NCI-H2196 (cell line): Measurements from ENCODE around the gene TMEM8B.

Experiments
- DNase-seq: peaks from one replicate; lab custom pipeline; 2025; ENCODE audit not compliant: unreplicated experiment; lab: John Stamatoyannopoulos, UW

The TMEM8B gene

DNA sequence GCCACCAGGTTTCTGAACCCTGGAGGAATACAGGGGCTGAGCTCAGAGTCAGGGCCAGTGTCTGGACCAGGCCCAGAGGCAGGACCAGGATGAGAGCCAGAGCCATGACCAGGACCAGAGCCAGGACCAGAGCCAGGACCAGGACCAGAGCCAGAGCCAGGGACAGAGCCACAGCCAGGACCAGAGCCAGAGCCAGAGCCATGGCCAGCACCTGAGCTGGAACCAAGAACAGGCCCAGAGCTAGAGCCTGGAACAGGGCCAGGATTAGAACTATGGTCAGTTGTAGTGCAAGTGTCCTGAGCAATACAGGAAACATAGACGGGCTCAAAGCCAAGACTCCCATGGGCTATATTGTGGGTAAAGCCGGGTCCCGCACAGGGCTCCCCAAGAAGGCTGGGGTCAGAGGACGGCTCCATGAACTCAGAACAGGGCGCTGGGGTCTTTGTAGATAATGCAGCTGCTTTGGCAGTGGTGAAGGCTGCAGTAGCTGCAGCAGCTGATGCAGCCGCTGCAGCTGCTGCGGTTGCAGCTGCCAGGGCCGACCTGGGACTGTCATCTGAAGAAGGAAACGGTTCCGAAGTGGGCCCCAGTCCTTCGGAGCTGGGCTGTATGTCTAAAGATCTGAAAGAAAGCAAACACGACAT is 17.5 kb upstream of the TMEM8B start:
- peak; percentile 56 for DNase-seq

DNA sequence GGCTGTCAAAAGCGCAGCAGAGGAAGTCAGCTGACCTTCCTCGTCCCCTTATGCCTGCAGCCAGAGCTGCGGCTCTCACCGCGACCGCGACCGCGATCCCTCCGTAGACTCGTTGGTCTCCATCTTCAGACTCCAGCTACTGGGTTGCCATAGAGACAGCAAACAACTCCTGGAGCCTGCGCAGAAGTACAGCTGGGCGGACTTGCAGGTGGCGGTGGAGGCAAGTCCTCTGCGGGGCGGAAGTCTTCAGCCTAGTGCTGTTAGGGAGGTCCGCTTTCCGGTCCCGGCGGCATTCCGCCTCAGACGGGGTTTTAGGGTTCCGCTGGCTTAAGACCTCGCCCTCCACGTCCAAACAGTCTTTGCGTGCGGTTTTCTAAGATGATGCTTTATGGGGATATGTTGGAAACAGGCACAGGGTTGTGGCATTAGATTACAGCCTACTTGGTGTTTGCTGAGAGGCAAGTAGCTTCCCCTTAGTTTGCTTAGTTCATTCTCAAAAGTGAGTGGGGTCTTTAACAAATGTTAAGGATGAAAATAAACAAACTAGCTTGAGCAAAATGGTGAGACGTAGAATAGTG is 16.9 kb upstream of the TMEM8B start, which contains the start of gene SPAG8:
Gene SPAG8, minus strand, starts transcription at position 238 of the 578 bp plus-strand sequence. Its CDS starts 115 bp downstream, at position 123.
- DNase-seq: peak; percentile 97

DNA sequence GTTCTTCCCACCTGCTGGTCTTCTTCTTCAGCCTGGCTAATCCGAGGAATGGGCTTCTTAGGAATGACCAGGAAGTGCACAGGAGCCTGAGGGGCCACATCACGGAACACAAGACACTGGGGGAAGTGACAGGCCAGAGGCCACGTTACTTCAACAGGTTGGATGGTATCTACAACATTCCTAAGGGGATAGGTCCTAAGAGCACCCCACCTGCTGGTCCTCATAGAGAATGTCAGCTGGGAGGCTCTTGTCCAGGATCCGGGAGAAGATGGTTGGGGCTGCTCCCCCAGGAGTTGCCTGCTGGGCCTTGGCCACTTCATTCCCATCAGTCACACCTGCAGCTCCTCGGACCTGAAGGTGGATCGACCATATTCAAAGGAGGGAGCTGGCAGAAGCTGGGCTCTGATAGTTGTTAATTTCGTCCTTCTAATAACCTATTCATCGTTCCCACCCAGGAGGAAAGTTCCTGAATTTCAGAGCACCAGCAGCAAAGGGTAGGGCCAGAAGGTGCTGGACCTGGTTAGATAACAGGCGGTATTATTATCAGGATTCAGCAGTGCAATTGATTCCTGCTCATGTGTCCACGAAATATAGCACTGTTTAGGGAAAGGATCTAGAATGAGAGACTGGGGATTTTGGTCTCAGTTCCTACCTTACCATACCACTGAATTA is 15.5 kb upstream of the TMEM8B start:
- peak; percentile 19 for DNase-seq

DNA sequence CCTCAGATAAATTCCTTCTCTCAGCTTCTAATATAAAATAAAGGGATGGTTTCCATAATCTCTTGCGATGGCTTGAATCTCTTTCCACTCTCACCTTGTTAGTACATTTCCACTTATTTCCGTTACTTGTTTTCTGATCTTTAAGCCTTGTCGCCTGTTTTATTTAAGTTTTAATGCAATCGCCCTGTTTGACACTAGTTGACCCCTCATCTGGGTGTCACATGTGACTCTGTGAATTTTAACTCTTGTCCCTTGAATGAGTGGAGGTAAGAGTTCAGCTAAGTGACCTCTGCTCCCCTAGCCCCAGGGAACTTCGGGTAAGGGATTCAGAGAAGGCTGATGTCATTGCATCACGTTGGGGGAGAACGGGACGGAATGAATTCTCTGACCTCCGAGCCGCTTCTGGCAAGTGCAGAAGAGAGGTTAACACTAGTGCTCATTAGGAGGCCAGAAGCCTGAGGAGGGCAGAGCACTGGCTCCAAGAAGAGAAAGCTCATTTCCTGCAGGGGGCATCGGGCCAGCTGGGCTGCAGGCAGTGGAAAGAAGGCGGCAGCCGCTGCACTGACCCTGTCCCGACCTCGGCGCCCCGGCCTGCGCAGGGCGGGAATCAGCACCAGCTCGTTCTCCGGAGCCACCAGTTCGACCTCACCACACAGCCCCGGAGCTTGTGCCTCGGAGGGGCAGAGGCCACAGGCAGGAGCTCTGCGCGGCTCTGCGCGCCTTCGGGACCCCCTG is 14.8 kb upstream of the TMEM8B start:
- DNase-seq: peak; percentile 58

DNA sequence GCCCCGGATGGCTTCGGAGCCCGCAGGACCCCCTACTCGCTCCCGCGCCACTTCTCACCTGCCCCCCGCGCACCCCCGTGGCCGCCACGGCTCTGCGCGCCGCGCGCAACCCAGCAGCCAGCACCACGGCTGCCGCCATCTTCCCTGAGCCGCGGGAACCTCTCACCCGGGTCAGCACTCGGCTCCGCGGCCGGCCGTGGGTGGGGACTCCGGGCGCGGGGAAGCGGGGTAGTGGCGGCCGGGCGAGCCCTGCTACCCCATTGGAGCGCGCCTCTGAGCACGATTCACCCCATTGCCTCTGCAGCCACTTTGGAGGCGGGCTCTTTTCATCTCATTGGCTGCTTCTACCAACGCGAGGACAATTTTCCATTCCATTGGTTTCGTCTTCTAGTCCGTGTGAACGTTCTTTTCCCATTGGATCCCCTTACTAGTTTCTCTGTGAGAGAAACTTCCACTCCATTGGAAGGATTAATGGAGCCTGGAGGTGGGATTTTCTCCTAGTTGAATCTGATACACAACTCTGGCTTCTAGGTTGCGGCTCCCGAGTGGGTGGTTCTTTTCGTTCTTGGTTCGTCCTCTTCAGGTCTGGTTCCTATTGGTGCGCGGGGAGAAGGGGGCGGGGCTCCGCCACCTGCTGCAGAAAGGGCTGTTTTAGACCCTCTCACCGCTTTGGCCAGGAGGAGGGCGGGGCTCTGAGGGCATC is 14.0 kb upstream of the TMEM8B start, which contains the start of gene HINT2:
Gene HINT2, minus strand, starts transcription at position 202 of the 703 bp plus-strand sequence. Its CDS starts 63 bp downstream, at position 139.
- peak; percentile 99 for DNase-seq

DNA sequence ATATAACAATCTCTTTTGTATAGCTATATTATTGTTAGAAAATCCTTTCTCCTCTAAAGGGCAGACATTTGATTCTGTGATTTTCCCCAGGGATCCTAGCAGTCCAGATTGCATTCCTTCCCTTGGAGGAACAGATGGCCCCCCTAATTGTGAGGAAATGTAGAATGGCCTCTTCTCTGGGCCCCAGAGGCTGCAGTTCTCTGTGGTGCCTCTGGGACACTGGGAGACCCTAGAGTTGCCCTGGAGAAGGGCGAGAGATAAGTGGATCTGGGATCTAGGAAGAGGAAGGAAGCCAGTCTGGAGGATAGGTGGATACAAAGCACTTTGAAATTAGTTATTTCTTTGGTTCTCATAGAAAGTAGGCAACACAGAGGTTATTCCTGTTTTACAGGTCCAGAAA is 12.3 kb upstream of the TMEM8B start:
- DNase-seq: no peak

DNA sequence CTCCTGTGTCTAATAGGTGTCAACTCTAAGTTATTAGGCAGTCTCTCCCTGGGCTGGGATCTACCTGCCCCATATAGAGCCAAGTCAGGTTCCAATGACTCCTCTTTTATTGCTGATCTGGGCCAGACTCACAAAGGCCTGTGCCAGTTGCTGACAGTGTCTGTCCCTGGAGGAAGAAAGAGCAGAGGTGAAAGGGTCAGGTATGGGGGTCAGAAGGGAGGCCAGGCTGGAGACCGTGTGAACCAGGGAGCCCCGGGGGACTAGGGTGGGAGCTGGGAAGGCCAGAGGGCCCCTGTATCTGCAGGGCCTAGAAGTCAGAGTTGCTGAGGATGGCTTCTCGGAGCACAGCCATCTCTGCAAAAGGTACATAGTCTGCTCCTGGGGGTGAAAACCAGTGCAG is 10.7 kb upstream of the TMEM8B start:
- no peak for DNase-seq

DNA sequence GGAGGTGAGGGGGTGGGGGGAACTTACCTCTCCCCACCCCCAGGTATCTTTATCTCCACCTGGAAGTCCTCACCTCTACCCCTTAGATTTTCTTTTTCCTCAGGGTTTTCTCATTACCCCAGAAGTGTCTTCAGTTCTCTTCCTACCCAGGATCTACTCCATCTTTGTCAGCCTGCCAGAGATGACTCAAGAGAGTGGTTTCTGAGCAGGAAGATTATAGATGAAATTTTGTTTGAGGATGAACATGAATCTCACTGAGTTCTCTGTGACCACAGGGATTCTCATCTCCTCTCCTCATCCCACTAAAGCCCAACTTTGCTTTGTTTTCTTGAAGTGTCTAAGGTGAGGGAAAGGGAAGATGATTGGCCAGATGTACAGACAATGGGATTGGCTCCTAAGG is 9.0 kb upstream of the TMEM8B start:
- DNase-seq: peak; percentile 12

DNA sequence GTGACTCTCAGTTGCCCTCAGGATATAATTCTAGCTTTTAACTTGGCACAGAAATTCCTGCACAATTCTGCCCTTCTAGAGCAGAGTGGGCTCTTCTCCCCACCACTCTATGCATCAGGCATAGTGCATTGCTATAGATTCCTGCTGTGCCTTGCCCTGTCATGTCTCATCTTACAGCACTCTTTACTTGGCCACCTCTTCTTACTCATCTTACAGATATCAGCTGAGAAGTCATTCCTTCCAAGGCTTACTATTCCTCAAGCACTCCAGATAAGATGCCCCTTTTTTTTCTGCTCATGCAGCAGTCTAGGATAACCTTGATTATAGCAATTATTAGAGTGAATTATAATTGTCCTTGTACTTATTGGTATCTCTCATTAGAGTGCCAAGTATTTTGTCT is 6.1 kb upstream of the TMEM8B start:
- no peak for DNase-seq

DNA sequence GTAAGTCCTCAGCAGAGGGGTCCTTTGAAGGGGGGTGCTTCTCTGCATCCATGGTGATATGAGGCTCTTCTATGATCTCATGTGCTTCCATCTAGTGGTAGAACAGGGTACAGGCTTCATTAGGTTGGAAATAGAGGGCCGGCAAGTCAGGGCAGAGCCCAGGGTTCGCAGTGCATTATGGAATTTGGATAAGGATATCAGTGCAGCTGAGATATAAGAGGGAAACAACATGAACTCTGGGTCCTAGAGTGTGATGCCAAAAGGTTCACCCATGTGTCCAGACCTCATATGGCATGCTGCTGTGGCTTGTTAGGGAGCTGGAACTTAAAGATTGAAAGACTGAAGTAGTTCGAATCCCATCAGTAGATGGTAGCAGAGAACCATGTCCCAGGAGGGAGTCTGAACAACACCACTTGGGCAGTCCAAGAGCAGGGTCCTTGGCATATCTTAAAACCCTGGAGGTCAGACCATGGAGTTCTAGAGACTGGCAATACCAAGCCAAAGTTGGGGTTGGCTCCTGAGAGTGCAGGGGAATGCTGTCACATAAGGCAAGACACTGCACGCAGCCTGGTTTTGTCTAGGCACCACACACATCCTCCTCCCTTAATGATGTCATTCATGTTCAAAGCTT is 2.8 kb upstream of the TMEM8B start:
- DNase-seq: peak; percentile 60

DNA sequence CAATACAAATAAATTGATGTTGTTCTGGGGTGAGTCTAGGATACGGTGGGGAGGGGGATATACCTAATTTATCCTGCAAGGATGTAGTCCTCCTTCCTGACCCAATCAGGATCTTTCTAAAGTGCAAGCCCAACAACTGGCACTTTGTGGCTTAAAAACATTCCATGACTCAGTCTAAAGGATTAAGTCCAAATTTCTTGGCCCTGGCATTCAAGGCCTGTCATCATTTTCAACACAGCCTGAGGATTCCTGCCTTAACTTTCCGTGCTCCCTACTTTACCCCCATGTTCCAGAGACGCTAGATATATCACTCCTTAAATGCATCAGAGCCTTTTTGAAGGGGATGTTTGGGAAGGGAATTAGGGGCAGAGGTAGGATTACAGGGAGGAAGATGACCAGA is 1.5 kb upstream of the TMEM8B start:
- DNase-seq: no peak

DNA sequence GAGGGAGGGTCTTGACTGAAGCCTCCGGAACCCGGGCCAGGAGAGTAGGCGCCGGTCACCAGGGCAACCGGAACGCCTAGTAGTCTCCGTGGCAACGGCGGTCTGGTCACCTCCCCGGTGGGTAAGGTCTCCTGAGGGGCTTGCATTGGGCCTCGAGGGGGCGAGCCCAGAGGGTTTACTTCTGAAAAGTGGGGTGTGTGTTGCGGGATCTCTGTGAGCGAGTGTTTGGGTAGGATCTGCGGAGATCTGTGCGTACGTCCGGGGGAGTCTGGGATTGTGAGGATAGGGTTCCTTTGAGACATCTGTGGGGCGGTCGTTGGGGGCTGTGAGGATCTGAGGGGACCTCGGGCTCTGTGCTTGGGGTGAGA is 328 bp upstream of the TMEM8B start, which contains the start of gene FAM221B:
Gene FAM221B, minus strand, starts transcription at position 17 of the 368 bp plus-strand sequence. CDS start 2,571 bp downstream, outside the sequence.
- peak; percentile 36 for DNase-seq

DNA sequence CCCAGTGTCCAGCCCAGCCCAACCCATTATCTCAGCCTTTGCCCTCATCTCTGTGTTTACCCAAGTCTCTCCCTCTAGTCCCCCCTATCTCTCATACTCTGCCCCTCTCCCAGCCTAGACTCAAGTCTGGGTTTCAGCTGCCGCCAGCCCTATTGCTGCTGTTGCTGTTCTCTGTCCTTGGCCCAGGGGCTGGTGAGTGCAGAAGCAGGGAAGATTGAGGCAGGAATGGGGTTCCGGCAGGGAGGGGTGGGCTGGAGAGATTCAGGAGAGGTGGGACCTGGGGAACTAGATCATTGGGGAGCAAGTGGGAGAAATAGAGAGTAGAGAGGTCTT is 702 bp downstream of the TMEM8B start:
- no peak for DNase-seq

DNA sequence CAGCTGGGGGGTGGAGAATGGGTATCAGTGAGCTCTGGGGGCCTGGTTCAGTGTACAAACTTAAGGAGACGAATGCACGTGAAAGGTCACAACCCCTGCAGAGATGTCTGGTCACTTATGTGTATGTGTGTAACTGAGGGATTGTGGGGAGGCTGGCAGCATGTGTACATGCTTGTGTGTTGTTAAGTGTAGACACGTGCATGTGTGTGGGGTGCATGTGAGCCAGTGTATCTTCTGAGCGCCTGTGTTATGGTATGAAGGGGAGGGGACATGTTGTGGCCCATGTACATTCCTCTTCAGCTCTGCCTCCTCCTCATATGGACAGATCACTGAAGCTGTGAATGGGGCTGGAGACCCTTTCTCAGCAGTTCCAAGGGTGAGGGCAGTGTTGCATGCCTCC is 2.0 kb downstream of the TMEM8B start:
- no peak for DNase-seq

DNA sequence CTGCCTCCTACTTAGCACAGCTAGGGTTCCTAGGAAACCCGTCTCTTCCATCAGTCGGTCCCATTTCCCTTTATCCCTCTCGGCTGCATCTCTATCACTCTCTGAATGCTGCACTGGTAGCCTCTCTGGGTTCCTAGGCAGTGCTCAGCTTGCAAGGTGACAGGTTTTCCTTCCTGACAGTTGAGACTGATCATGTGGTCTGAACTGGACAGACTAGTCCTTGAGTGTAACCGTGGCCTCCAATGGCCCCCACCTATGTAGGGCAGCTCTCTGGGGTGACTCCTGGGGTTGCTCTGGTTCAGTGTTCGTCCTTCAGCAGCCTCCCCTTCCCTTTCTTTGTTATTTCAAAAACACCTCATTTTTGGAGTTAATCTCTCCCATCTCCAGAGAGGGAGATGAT is 3.8 kb downstream of the TMEM8B start:
- no peak for DNase-seq

DNA sequence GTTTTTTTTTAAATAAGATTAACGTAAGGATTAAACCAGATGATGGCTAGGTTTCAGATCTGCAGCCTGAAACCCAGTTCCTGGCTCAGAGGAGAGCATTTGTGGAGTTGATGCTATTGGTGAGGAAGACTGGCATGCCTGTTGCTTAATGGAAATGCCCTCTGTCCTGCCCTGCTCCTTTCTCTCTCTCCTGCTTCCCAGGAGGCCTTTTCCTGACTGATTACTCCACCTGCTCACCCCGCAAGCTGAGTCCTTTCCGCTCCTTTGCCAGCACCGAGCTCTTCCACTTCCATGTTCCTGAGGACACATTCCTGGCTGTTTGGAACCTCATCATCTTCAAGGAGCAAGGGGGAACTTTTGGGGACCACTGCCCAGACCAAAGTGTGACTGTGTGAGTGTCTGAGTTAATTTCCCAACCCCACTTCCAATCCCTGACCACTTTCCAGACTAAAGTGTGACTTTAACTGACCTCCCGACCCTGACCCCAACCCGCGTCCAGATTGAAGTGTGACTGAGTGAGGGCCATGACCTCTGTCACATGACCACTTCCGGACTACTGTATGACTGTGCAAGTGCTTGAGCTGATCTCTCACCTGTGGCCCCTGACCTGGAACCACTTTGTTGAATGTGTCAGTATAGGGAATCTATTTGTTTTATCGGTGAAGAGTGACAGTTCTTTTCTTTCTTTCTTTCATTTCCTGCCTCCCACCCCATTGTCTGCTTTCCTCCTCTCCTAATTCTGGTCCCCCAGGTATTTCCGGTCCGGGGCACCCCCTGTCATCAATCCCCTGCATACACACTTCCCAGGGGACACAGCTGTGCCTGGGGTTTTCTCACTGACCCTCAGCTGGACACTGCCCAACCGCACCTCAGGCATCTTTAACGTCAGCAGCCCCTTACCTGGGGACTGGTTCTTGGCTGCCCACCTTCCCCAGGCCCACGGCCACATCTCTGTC is 5.5 kb downstream of the TMEM8B start:
- no peak for DNase-seq

DNA sequence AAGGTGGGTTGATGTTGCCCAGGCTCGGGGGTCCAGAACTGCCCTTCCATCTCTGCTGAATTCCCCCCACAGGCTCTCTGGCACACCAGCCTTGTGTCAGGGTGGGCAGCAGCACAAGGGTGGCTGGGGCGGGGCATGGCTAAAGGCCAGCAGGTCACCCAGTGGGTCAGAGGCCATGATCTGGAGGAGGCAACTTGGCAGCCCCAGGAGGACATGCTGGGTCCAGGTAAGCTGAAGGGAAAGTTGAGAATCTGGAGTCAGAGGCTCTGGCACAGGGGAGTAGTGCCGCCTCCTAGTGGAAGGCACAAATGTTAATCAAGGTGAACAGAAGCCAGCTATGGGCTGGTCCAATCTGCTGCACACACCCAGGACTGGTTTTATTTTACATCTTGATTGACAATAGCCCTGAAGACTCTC is 6.2 kb downstream of the TMEM8B start:
- DNase-seq: no peak

DNA sequence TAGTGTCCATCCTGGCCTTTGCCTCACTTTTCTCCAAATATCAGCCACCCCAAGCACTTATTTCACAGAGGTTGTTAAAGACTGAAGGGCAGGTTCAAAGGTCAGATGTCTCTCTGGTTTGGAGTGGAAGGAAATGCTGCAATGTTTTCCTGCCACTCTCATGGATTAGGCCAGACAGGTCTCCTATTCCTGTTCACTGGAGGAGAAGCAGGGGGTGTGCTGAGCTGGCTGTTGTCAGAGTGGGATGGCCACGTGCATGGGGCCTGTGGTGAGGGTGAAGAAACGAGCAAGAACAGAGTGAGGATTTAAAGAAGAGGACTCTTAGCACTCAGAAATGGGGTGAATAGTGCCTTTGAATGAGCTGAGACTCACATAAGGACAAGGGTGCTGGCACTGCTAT is 6.7 kb downstream of the TMEM8B start:
- DNase-seq: no peak

DNA sequence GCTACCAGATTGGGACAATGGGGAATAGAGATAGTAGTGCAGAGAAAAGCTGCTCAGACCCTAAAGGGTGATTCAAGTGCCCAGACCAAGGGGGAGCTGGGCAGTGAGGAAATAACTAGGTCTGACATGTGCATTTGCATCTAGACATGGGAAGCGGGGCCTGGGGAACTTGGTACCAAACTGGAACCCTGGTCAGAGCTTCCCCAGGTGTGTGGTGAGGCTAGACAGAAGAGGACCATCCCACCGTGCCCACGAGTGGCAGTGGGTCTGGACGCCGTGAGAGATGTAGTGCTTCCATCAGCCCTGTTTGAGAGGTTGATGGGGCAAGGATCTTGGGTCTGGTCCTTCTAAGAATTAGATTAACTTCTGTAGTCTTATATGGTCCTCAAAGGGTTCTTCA is 7.6 kb downstream of the TMEM8B start:
- DNase-seq: no peak
